IMR-90 (cell line): ENCODE data around the gene NBPF1.
"Not testable (repeated sequence)": the region's sequence is repeated elsewhere in the genome, so short reads cannot be mapped to it uniquely, and the experiment has no call there.

Experiments used
- POLR2A ChIP-seq: IDR thresholded peaks from 2 replicates; pipeline ENCODE4 v1.6.1; 2012; ENCODE audit warnings: mild to moderate bottlenecking, low read depth, low read length
- SMC3 ChIP-seq: fragments of 150-350 bp; IDR thresholded peaks from 2 replicates; pipeline ENCODE4 v1.6.1; 2016; ENCODE audit warnings: low read depth, mild to moderate bottlenecking, antibody characterized with exemption, low read length, moderate library complexity
- TF ChIP-seq, protein P1 (sequence below): fragments of 150-350 bp; IDR thresholded peaks from 2 replicates; pipeline ENCODE4 v1.6.1; 2017; ENCODE audit warnings: mild to moderate bottlenecking, antibody characterized with exemption, low read length, low read depth
- TF ChIP-seq, protein P2 (sequence below): conservative IDR thresholded peaks from 2 replicates; pipeline ENCODE4 v1.5.1; 2012; ENCODE audit warnings: mild to moderate bottlenecking, low read depth, low read length, improper control_type of control experiment

DNA sequence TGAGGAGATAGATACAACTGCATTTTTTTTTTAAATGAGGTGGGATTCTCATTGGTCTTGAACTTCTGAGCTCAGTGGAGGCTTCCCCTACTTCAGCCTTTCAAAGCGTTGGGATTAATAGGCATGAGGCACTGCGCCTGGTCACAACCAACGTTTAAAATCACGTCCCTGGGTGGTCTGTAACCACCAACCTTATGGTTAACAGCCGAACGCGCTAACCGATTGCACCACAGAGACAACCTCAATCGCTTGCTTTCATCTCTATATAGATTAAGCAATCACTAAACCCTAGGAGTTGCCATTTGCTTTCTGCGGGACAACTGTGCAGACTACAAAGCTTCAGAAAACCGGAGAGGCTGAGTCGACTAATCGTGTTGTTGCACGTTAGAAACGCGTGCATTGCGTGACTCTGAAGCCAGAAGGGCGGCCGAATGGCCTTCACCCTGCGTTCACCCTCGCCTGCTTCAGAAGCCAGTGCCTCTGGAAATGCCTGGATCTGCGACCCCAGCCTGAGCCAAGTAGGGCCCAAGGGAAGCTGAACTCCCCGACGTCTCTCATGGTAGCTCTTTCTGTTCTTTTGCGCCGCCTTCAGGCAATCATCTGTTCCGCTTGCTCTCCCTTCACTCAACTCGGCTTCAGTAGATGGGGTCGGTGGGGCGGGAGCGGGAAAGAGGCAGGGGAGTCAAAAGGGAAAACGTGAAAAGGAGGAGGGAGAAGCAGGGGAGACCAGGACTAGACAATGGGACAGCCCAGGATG lies 81.0 kb downstream of the NBPF1 start:
- TF ChIP-seq, protein P1, sequence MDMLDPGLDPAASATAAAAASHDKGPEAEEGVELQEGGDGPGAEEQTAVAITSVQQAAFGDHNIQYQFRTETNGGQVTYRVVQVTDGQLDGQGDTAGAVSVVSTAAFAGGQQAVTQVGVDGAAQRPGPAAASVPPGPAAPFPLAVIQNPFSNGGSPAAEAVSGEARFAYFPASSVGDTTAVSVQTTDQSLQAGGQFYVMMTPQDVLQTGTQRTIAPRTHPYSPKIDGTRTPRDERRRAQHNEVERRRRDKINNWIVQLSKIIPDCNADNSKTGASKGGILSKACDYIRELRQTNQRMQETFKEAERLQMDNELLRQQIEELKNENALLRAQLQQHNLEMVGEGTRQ = not testable (repeated sequence)
- TF ChIP-seq, protein P2, sequence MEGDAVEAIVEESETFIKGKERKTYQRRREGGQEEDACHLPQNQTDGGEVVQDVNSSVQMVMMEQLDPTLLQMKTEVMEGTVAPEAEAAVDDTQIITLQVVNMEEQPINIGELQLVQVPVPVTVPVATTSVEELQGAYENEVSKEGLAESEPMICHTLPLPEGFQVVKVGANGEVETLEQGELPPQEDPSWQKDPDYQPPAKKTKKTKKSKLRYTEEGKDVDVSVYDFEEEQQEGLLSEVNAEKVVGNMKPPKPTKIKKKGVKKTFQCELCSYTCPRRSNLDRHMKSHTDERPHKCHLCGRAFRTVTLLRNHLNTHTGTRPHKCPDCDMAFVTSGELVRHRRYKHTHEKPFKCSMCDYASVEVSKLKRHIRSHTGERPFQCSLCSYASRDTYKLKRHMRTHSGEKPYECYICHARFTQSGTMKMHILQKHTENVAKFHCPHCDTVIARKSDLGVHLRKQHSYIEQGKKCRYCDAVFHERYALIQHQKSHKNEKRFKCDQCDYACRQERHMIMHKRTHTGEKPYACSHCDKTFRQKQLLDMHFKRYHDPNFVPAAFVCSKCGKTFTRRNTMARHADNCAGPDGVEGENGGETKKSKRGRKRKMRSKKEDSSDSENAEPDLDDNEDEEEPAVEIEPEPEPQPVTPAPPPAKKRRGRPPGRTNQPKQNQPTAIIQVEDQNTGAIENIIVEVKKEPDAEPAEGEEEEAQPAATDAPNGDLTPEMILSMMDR = not testable (repeated sequence)
- TF ChIP-seq POLR2A, SMC3: not testable (repeated sequence)
